ENCODE data around the gene ASXL3. TPM values are rescaled to one million over a fixed set of nuclear protein-coding genes. Genes with fewer than 3 reads are reported as not detected.

ASXL3 gene
- total and polyA plus RNA-seq, 10 of the 15 experiments (the other 5 are each of a cell fraction or from before 2014, with no cell fraction given): 0.15 TPM; not detected in 9

GRCh38 chr18:33729556-33729955 is 151.5 kb downstream of the ASXL3 start (continued):
- TF ChIP-seq EP300 (IDR thresholded peaks at IDR 0.05; ENCODE audit: borderline replicate concordance in 1 of 2, control insufficient read depth in 1 of 2, low read depth in 2 of 2, low read length in 2 of 2) (no peak), CHD2 (IDR thresholded peaks at IDR 0.05; ENCODE audit: borderline replicate concordance, low read depth, low read length) (no peak)

GRCh38 chr18:33733376-33733775 is 155.4 kb downstream of the ASXL3 start:
- CTCF ChIA-PET: interaction anchor here (0.9 to 1.7 kb wide), 2 partner anchors 15 to 20 kb away, joined by 3 to 9 read pairs; no protein-coding TSS in a partner anchor
- Histone ChIP-seq H3K4me3 (no peak overlapping the region), H3K9me3 (replicated peaks; ENCODE audit: control insufficient read depth, insufficient read depth, low read length) (no peaks in the 10 kb centered on the region), H3K4me2 (ENCODE audit: control insufficient read depth, insufficient read depth) (no peak overlapping the region), H3K27ac (ENCODE audit: control insufficient read depth, insufficient read depth) (no peak overlapping the region), H3K27me3 (replicated peaks in 1 of 2; ENCODE audit: control insufficient read depth in 2 of 2, insufficient read depth in 2 of 2, low read length in 1 of 2) (peaks cover 2 to 4% of the 10 kb centered on the region in 2 experiments; a peak in 2 of 4 replicates), H3K4me1 (ENCODE audit: control insufficient read depth, insufficient read depth, low read length) (no peaks in the 10 kb centered on the region; the same call in 1 of the 2 replicates), H4K20me1 (ENCODE audit: control insufficient read depth, insufficient read depth) (no peaks in the 10 kb centered on the region), H2AFZ (ENCODE audit: control insufficient read depth, low read depth, low read length) (no peak overlapping the region), H3K79me2 (ENCODE audit: control insufficient read depth, insufficient read depth, low read length) (no peaks in the 10 kb centered on the region), H3K9ac (ENCODE audit: control insufficient read depth, insufficient read depth, low read length) (no peak overlapping the region), H3K36me3 (ENCODE audit: control insufficient read depth in 2 of 2, insufficient read depth in 2 of 2, low read length in 1 of 2) (no peaks in the 10 kb centered on the region)
- intact Hi-C loops (cut with micrococcal nuclease; ENCODE audit: unreplicated experiment) (no loop called here), in situ Hi-C loops (cut with MboI) (no loop called here)
- no TSS peak for BruUV-seq (replicated peaks)
- ATAC-seq (no peak), DNase-seq (ENCODE audit: low read depth, low spot score) (no peak), FAIRE-seq (no peak)
- SMC1A ChIA-PET (ENCODE audit: uncharacterized antibody, unreplicated experiment): interaction anchor here (1.9 kb wide), 1 partner anchor 16 kb away, joined by 4 read pairs; no protein-coding TSS in a partner anchor
- TF ChIP-seq JUNB (IDR thresholded peaks at IDR 0.05): no peak
- TF ChIP-seq ELK1 (IDR thresholded peaks at IDR 0.05; ENCODE audit: low read depth, low read length): no peak
- TF ChIP-seq ZNF217 (IDR thresholded peaks at IDR 0.05): no peak
- TF ChIP-seq MAX (IDR thresholded peaks at IDR 0.05; ENCODE audit: low read depth, low read length): no peak
- no peak for TF ChIP-seq GABPA (IDR thresholded peaks at IDR 0.05; ENCODE audit: low read depth)
- no peak for TF ChIP-seq FOS (IDR thresholded peaks at IDR 0.05; ENCODE audit: borderline replicate concordance, extremely low read depth, insufficient read length)
- TF ChIP-seq POU2F2 (IDR thresholded peaks at IDR 0.05; ENCODE audit: borderline replicate concordance, low read depth, low read length): no peak
- no peak for TF ChIP-seq IRF5 (IDR thresholded peaks at IDR 0.05; ENCODE audit: borderline replicate concordance)
- no peak for TF ChIP-seq SRF (IDR thresholded peaks at IDR 0.05; ENCODE audit: low read depth in 2 of 2, low read length in 2 of 2)
- no peak for TF ChIP-seq USF2 (IDR thresholded peaks at IDR 0.05; ENCODE audit: borderline replicate concordance, low read depth, low read length)
- no peak for TF ChIP-seq NBN (IDR thresholded peaks at IDR 0.05)
- TF ChIP-seq IKZF1 (conservative IDR thresholded peaks at IDR 0.05): no peak
- TF ChIP-seq ZNF24 (IDR thresholded peaks at IDR 0.05): no peak
- no peak for TF ChIP-seq NR2C1 (IDR thresholded peaks at IDR 0.05)
- no peak for TF ChIP-seq HDAC2 (IDR thresholded peaks at IDR 0.05)
- no peak for TF ChIP-seq BRCA1 (IDR thresholded peaks at IDR 0.05; ENCODE audit: low read depth, low read length)
- no peak for TF ChIP-seq RELA (IDR thresholded peaks at IDR 0.05; ENCODE audit: borderline replicate concordance, partially characterized antibody)
- no peak for TF ChIP-seq ZZZ3 (IDR thresholded peaks at IDR 0.05; ENCODE audit: control insufficient read depth, insufficient read length, low read depth)
- TF ChIP-seq BMI1 (IDR thresholded peaks at IDR 0.05; ENCODE audit: borderline replicate concordance): no peak
- TF ChIP-seq EP300 (IDR thresholded peaks at IDR 0.05; ENCODE audit: borderline replicate concordance in 1 of 2, control insufficient read depth in 1 of 2, low read depth in 2 of 2, low read length in 2 of 2): no peak
- RAD21 ChIA-PET (ENCODE audit: unreplicated experiment): no interaction called here
- POLR2A ChIA-PET: no interaction called here

Measured in GM12878 (cell line).